ENCODE results near the gene TNFRSF18.
"Not testable (repeated sequence)": the region's sequence is repeated elsewhere in the genome, so short reads cannot be mapped to it uniquely, and the experiment has no call there.

The TNFRSF18 gene

DNA sequence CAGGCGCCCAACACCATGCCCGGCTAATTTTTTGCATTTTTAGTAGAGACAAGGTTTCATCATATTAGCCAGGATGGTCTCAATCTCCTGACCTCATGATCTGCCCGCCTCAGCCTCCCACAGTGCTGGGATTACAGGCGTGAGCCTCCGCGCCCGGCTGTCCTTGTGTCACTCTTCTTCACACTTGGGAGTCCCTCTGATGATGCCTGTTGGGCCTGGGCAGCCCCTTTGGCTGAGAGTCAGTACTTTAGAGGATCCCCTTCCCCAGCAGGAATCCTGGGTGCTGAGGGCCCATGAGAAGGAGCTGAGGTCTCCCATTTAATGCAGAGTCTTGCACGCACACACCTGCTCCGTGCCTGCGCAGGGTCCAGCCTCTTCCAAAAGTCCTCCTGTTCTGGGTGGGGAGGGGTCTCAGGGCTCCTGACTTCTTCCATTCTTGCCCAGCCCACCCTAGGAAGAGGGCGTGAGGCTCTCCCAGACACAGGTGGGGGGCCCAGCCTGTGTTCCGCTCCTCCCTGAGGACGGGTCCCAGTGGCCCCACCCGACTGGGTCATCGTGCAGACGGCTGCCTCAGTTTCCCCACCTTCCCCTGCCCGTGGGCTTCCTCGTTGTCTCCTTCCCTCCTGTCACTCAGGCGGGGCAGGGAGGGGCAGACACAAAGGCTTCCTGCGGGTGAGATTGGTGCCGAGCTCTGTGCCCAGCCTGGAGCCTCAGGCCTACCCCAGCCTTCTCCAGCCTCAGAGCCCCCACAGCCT is 28.8 kb downstream of the TNFRSF18 start:
- no peak for DNase-seq

DNA sequence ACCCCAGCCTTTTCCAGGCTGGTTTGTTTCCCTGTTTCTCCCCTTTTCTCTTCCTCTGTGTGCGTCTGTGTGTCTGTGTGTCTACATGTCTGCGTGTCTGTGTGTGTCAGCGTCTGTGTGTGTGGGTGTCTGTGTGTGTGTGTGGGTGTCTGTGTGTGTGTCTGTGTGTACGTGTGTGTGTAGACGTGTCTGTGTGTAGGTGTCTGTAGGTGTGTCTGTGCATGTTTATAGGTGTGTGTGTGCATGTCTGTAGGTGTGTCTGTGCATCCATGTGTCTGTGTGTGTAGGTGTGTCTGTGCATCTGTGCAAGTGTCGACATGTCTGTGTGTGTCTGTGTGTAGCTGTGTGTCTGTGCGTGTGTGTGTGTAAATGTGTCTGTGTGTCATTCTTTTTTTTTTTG is 29.5 kb downstream of the TNFRSF18 start:
- no peak for DNase-seq

DNA sequence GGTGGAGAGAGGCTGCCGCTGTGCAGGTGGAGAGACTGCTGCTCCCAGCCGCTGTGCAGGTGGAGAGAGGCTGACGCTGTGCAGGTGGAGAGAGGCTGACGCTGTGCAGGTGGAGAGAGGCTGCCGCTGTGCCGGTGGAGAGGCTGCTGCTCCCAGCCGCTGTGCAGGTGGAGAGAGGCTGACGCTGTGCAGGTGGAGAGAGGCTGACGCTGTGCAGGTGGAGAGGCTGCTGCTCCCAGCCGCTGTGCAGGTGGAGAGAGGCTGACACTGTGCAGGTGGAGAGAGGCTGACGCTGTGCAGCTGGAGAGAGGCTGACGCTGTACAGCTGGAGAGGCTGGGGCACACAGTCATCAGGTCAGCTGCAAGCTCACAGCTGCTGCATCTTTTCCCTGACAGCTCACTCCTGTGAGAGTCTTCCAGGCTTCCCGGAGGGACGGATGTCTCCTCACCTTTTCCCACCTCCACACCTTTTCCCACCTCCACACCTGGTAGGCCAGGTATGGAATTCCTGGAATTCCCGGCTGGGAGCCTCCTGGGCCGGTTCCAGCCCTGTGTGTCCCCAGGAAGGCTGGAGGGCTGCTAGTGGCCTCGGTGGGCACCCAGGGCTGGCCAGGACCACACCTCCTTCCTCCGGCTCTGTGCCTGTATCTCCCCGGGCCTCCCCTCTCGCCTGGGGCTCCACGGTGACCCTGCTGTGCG is 30.2 kb downstream of the TNFRSF18 start:
- DNase-seq, result not testable (repeated sequence)

DNA sequence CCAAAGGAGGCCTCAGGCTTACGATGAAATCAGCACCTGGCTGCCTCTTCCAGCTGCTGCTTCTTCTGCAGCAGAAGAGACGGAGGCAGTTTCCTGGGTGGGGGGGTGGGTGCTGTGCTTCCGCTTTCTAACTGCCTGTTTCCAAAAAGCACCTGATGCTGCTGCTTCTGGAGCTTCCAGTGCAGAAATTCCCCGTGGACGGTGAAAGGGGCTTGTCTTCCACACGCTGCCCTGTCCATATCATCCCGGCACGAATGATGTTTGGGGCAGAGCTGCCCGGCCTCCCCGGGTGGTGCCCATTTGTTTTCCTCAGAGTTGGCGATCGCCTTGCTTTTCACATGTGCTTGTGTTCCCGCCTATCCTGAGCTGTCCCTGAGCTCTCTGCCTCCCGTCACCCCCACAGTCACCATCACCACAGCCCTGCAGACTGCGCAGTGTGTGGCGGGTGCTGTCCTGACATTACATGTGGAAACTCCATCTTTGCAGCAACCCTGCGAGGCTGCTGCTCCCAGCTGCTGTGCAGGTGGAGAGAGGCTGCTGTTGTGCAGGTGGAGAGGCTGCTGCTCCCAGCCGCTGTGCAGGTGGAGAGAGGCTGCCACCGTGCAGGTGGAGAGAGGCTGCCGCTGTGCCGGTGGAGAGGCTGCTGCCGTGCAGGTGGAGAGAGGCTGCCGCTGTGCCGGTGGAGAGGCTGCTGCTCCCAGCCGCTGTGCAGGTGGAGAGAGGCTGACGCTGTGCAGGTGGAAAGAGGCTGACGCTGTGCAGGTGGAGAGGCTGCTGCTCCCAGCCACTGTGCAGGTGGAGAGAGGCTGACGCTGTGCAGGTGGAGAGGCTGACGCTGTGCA is 30.9 kb downstream of the TNFRSF18 start:
- DNase-seq, result no peak

DNA sequence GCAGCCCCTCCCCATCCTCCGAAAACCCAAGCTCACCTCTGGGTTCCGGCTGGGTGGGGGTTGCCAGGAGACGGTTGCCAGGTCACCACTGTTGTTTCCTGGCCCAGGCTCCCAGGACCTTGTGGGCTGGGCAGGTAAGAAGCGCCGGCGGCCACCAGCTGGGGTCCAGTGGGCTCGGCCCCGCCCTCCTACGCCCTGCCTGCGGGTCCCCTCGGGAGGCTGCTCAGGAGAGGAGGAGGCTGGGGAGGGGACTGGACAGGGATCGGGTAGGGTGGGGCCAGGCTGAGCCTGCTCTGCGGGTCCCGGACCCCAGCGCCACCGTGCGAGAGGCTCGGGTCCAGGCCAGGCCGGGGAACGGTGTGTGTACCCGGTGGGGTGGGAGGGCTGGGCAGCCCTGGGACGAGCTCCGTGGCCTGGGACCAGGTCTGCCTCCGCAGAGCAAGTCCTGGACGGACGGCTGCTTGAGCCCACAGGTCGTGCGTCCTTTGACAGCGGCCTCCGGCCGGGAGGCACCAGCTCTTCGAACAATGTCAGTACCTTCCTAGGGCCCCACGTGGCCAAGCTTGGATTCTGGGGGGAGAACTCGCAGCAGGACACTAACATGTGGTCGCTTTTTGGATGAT is 32.5 kb downstream of the TNFRSF18 start, which contains the start of gene TTLL10:
TTLL10 (plus strand) TSS at position 88 of the 623 bp plus-strand sequence. CDS start 5,336 bp downstream, outside the sequence.
- no peak for DNase-seq

DNA sequence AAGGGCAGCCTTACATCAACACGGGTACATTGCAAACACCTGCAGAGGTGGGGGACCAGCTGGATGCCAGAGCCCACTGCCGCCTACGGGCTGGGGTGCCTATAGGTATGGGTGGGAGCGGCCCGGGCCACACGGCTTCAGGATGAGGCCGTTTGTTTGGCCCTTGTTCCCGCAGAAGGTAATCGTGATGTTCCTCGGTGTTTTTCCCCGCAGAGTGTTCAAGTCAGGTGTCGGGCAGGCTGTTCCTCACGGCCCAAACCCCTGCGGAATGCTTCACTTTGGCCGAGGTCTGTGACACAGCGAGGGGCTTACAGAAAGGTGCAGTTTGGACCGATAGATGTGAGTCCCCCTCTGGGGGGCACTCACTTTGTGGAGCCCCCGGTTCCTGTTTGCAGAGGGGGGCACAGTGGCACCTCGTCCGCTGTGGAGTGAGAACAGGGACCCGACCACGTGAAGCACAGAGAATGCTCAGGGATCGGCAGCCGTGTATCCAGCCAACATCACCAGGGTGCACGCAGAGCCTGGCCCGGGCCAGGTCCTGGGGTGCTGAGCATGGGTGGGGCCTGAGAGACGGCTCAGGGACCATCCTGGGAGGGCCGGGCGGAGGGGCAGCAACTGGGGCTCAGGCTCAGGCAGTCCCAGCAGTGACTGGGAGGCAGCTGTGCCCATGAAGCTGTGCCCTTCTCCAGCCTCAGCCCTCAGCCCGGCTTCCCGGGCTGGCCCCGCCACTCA is 33.2 kb downstream of the TNFRSF18 start:
- DNase-seq, result no peak

DNA sequence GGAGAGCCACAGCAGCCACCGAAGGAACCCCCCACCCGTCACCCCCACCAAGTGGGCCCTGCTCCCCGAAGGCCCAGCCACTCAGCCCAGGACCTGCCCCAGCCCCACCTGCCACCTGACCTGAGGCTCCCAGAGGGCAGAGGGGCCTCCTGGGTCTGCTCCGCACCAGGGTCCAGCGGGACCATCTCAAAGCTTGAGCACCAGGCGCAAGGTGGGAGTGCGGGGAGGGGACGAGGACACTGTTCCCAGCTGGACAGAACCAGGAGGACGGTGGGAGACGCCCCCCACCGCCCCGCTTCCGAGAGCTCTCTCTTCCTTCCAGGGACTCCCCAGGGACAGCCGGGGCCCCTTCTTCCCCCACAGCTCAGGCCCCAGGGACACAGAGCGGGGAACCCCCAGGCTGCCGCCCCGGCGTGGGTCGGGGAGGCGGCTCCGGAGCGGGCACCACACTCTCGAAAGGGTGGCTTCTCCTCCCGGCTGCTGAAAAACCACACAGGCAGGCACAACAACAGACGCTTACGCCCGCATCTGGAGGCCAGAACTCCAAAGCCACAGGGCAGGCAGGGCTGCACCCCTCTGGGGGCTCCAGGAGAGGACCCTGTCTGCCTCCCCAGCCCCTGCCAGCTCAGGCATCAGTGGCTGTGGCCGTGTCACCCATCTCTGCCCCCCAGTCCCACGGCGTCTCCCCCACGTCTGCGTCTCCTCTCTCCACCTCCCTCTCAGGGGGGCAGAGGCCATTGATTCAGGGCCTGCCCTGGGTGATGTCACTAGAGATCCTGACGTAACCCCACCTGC is 34.6 kb downstream of the TNFRSF18 start:
- DNase-seq, result no peak

DNA sequence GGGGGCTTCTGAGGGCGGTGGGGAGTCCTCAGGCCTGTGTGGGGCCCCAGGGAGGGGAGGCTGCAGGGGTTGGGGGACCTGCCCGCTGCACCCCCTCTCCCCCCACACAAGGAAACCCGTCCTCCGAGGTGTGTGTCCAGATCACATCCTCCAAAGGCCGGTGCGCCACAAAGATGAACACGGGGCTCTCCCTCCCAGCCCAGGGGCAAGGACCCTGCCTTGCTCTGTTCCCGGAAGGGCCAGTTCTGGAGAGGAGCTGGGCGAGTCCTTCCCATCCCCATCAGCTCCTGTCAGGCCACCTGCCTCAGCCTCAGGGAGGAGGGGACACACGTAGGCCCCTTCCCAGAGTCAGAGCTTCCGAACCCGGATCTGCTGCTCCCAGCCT is 35.2 kb downstream of the TNFRSF18 start:
- no peak for DNase-seq

DNA sequence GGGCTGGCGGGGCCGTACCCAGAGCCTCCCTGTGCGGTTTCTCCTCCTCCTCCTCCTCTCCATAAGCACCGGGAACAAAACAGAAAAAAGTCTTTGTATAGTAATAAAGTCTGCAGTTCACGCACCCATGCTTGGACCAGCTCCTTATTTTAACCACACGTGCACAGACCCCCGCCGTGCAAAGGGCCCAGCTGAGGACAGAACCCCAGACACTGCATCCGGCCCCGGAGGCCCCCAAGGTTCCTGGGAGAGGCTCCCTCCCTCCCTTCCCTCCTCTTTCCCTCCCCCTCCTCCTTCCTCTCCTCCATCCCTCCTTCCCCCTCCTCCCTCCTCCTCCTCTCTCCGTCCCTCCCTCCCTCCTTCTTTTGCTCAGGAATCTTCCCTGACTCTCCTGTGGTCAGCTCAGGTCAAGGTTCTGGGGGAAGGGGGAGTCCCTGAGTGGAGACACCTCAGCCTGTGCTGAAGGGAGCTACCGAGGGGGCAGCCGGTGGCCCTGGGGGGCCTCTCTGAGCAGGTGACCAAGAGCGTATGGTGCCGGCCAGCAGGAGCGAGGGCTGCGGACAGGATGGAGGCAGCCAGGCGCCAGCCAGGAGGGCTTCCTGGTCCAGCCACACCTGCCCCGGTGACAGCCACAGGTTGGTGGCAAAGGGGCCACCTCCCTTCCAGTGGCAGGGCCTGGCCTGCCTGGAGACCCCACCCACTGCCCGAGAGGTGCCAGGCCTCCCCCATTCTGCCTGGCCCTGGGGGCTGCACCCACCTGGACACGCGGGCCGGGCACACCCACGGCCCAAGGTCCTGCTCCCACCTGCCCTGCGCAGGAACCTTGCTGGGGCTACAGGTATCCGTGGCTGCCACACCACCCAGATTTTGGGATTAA is 35.9 kb downstream of the TNFRSF18 start:
- no peak for DNase-seq

DNA sequence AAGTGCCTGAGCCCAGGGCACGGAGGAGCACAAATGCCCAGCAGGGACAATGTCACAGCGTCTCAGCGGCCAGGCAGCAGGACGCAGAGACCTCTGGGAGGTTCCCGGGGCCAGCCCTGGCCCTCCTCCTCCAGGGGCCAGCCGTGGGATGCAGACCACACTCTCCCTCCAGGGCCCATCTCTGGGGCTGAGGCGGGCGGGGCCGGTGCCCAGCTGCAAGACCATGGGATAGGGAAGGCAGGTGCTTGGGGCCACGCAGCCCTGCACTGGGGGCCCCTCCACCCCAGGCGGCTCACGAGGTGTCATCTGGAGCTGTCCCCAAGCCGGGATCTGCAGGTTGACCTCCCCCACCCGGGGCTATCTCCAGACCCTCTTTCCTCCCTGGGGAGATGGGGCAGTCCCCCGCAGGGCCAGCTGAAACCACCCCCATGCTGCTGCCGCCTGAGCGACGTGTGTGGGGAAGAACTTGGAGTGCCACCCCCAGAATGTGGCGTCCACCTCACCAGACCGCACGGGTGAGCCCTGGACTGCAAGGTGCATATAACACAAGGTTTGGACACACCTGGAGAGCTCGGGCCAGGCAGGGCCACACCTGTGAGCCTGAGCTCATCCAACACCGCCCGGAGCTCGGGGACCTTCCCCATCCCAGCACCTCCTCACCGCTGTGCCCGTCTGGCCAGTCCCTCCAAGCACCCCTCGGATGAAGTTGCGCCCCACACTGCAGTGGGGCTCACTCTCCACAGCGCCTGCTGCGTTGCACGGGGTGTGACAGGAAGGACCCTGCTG is 36.8 kb downstream of the TNFRSF18 start:
- DNase-seq, result no peak

DNA sequence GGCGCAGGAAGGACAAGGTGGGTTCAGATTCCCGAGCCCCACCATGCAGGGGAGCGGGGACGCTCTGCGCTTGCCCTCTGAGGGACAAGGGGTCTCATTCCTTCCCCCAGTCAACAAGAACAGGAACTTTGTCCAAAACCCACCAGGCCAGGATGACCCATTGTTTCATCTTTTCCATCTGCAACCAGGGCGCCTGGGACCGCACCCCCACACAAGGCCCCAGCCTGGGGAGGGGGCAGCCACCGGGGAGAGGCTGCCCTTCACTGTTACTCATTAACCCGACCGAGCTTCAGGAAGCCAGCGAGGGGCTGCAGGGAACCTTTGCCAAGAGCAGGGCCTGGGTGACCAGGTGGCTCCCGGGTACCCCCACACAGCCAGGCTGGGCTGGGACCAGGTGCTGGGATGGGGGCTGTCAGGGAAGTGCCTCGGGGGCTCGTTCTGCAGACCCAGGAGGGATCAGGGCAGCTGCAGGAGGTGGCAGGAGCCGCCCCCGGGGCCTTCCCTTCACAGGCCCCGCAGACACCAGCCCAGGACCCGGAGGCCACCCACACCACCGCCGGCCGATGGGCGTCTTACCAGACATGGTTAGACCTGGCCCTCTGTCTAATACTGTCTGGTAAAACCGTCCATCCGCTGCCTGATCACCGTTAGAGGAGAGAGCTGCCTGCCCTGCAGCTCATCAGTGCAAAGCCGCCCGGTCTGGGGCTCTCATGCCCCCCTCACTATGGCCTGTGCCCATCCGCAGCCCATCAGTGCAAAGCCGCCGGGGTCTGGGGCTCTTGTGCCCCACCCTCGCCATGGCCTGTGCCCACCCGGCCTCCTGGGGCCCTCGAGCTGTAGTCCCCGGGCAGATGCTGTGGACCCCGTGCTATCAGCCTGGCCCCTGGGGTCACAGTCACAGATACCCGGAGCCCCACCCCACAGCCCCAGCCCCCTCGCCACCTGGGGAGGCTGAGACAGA is 37.7 kb downstream of the TNFRSF18 start:
- DNase-seq, result no peak

DNA sequence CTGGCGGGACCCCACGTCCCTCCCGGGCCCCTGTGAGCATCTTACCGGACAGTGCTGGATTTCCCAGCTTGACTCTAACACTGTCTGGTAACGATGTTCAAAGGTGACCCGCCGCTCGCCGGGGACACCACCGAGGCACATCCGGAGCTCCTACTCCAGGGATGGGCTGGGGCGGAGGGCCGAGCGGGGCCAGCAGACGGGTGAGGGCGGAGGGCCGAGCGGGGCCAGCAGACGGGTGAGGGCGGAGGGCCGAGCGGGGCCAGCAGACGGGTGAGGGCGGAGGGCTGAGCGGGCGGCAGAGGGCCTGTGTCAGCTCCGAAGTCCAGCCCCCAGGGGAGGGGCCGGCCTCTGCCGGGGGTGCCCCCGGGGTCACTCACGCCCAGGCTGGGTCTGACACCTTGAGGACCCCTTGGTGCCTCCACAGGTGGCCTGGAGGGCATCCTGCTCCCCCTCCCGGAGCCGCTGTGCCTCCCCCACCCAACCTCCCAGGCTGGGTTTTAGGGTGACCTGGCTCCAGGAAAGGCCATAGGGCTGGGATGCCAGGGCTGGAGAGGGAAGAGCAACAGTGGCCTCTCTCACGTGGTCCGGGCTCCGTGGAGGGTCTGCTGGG is 38.4 kb downstream of the TNFRSF18 start:
- DNase-seq, result no peak

DNA sequence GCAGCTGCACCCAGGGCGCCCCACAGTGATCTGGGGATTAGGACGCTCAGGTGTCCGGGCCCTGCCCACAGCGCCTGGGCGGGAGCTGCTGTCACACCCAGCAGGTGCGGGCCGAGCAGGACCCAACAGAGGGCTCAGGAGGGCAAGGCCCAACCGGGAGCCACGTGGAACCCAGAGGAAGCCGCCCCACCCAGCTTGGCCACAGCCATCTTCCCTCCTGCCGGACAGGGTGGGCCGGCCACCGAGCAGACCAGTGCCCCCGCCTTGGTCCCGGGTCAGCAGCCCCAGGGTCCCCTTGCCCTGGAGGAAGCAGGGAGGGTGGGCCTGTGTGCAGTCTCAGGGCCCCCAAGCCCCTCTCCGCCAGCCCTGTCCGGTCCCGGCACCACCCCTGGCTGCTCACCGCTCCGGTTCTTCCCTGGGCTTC is 39.0 kb downstream of the TNFRSF18 start:
- DNase-seq, result no peak

DNA sequence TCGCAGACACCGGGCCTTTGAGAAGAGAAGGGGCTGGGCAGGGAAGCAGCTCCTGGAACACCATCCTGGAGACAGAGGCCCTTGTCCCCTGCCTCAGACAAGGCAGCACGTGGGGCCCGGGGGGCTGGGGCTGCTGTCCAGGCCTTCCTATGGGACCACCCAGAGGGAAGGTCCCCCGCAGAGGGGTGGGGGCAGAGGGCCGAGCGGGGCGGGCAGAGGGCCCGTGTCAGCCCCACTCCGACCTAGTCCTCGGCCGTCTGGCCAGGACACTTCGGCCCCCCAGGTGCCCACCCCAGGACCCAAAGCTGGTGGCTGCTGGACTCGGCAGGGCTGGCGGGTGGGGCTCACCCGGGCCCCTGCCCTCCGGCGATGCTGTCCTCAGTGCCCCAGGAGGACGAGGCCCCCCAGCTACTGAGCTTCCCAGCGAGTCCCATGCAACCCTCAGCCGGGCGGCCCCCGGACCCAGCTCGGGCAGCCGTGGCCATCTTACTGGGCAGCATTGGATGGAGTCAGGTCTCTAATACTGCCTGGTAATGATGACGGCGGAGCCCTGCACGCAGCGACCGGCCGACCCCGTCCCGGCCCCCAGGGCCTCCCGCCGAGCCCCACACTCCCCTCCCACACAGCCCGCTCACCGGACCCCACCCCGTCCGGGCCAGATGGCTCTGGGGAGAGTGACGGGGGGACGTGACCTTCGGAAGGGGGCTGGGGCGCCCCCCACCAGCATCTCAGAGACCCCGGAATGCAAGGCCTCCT is 39.6 kb downstream of the TNFRSF18 start:
- DNase-seq, result no peak

DNA sequence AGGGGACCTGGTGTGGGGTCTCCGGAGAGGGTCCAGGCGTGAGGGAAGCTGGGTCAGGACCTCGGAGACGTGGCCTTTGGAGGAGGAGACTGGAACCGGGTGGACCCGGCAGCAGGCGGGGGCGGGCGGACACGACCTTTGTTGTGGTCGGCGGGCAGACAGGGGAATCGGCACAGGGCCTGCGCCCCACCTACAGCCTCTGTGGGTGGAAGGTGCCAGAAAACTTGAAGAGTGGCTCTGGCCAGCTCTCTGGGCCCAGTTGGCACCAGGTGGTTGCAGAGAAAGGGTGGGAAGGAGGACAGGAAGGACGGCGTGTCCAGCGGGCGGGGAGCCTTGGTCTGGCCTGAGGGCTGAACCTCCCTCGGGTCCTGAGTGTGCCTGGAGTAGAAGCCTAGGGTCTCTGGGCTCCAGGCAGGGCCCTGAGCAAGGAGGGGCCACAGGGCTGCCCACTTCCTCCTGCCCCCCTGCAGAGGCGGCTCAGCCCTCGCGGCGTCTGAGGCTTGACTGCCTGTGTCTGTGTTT is 40.4 kb downstream of the TNFRSF18 start:
- no peak for DNase-seq

DNA sequence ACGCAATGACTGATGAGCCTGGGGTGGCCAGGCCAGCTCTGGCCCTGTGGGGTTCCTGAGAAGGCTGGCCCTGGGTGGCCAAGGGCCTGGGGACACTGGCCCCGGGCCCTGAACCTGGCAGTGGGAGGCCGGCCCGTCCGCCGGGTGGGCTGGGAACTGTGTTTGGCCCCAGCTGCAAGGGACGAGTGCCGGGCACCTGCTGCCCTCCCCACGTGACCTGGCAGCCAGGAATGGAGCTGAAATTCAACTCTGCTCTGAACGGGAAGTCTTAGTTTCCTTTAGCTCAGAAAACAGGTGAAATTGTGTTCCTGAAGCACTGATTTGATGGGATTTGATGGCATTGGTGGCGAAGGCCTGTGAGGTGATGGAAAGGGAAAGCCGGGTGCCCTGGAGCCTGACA is 40.9 kb downstream of the TNFRSF18 start:
- DNase-seq, result no peak

All from C1 segment of cervical spinal cord (tissue), 14 donors.